OCI-LY1 (cell line): ENCODE data around the gene TMEM272.

Source experiments
- H2AFZ ChIP-seq: fragments of 200-600 bp; sonication (generic), shearing (Covaris generic); 2 replicates; pipeline ENCODE4 v1.6.0; 2014; ENCODE audit warnings: antibody characterized with exemption, mild to moderate bottlenecking, low read length
- H3F3A ChIP-seq: fragments of 200-600 bp; sonication (generic), shearing (Covaris generic); 2 replicates; pipeline ENCODE4 v1.6.0; 2014; ENCODE audit warnings: mild to moderate bottlenecking, antibody characterized with exemption, low read length, moderate library complexity; ENCODE audit not compliant: insufficient read depth
- H3K27ac ChIP-seq: fragments of 200-600 bp; sonication (generic); 2 replicates; pipeline ENCODE4 v1.5.1; 2014; ENCODE audit warnings: low read length, mixed run types, mild to moderate bottlenecking, low read depth; ENCODE audit not compliant: poor library complexity, severe bottlenecking
- H3K27me3 ChIP-seq: fragments of 200-600 bp; sonication (generic); 2 replicates; pipeline ENCODE4 v1.6.0; 2014; ENCODE audit warnings: antibody characterized with exemption, mild to moderate bottlenecking, low read length, moderate library complexity; ENCODE audit not compliant: insufficient read depth
- H3K36me3 ChIP-seq: fragments of 200-600 bp; sonication (generic); 2 replicates; pipeline ENCODE4 v1.6.1; 2014; ENCODE audit warnings: mild to moderate bottlenecking, antibody characterized with exemption, low read length, moderate library complexity, mixed read lengths; ENCODE audit not compliant: insufficient read depth
- H3K4me1 ChIP-seq: fragments of 200-600 bp; sonication (generic); 2 replicates; pipeline ENCODE4 v1.5.1; 2014; ENCODE audit warnings: mild to moderate bottlenecking, low read length, moderate library complexity; ENCODE audit not compliant: insufficient read depth, severe bottlenecking
- H3K4me2 ChIP-seq: fragments of 200-600 bp; sonication (generic), shearing (Covaris generic); 2 replicates; pipeline ENCODE4 v1.6.1; 2014; ENCODE audit warnings: low read length
- H3K4me3 ChIP-seq: fragments of 200-600 bp; sonication (generic); 2 replicates; pipeline ENCODE4 v1.5.1; 2014; ENCODE audit warnings: low read length, low read depth, mild to moderate bottlenecking, mixed read lengths; ENCODE audit not compliant: poor library complexity, severe bottlenecking
- H3K79me2 ChIP-seq: fragments of 200-600 bp; shearing (Covaris generic); 2 replicates; pipeline ENCODE4 v1.6.1; 2016; ENCODE audit warnings: mixed run types, low read length, mixed read lengths; ENCODE audit not compliant: insufficient read depth
- H3K9ac ChIP-seq: fragments of 200-600 bp; sonication (generic), shearing (Covaris generic); 2 replicates; pipeline ENCODE4 v1.6.1; 2014; ENCODE audit warnings: mild to moderate bottlenecking, low read length, mixed read lengths
- H3K9me2 ChIP-seq: fragments of 200-600 bp; sonication (generic), shearing (Covaris generic); 2 replicates; pipeline ENCODE4 v1.6.1; 2014; ENCODE audit warnings: low read depth, mild to moderate bottlenecking, low read length, mixed read lengths
- H3K9me3 ChIP-seq: fragments of 200-600 bp; shearing (Covaris generic); 2 replicates; pipeline ENCODE4 v1.6.1; 2014; ENCODE audit warnings: low read length, mixed read lengths
- H4K20me1 ChIP-seq: fragments of 200-600 bp; sonication (generic), shearing (Covaris generic); 2 replicates; pipeline ENCODE4 v1.6.0; 2016; ENCODE audit warnings: mild to moderate bottlenecking, low read length; ENCODE audit not compliant: insufficient read depth
- EZH2 ChIP-seq: fragments of 200-600 bp; sonication (generic), shearing (Covaris generic); IDR thresholded peaks from 2 replicates; pipeline ENCODE4 v1.8.0; 2017; ENCODE audit warnings: borderline replicate concordance, mixed run types, mild to moderate bottlenecking, antibody characterized with exemption, low read length, moderate library complexity, mixed read lengths
- TF ChIP-seq, protein P1 (sequence below): fragments of 200-600 bp; sonication (generic), shearing (Covaris generic); IDR thresholded peaks from 2 replicates; pipeline ENCODE4 v1.5.1; 2017; ENCODE audit warnings: mild to moderate bottlenecking, antibody characterized with exemption, low read length, moderate library complexity, mixed read lengths

Gene TMEM272

DNA sequence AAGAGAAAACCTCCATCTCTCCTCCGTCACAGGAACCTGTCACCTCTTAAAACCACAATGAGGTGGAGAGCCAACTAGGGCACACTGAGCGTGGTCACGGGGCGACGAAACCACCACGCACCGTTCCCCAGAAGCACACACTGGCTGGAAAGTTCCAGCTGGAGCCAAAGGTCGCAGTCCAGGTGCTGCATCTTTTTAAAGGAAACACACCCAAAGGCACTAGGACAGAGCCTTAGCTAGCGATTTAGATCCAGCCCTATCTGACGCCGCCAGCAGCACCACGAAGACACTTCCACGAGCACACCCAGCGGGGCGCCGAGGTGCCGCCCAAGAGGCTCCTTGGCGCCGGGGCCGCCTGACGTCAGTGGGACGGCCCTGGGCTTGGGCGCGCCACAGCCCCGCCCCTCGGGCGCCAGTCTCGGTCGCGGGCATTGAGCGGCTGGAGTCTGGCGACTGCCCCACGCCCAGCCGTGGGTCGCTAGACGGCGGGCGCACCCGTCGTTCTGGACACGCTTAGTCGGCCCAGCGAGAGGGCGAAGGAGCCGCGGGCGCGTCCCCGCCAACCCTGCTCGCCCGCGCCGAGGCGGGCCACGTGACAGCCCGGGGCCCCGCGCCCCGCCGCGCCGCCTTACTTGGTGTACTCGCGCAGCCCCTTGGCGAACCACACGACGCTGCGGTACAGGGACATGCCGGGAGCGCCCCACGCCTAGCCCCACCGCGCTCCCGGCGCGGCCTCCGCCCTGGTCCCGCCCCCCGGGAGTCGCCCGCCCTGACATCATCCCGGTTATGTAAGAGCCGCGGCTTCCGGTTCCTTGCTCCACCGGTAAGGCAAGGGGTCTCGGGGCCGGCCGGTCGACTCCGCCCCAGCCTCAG, 41.3 kb downstream of the TMEM272 start, which contains the start of gene DHRS12:
DHRS12 (minus strand) TSS at position 742 of the 873 bp plus-strand sequence. CDS start 4,504 bp downstream, outside the sequence.
- H3K4me3 ChIP-seq: peak within 1 kb of the TSS; percentile 68
- H3K9ac ChIP-seq: peak within 1 kb of the TSS; percentile 73
- H3F3A ChIP-seq: no peaks in the 10 kb centered on the region
- no peaks in the 10 kb centered on the region for H3K27me3 ChIP-seq
- no peaks in the 10 kb centered on the region for H4K20me1 ChIP-seq
- H3K79me2 ChIP-seq: no peaks in the 10 kb centered on the region
- H3K27ac ChIP-seq: peak within 1 kb of the TSS; percentile 70
- H3K4me2 ChIP-seq: peak within 1 kb of the TSS; percentile 84
- no peaks in the 10 kb centered on the region for H3K9me3 ChIP-seq
- no peaks in the 10 kb centered on the region for H3K9me2 ChIP-seq
- TF ChIP-seq, protein P1, sequence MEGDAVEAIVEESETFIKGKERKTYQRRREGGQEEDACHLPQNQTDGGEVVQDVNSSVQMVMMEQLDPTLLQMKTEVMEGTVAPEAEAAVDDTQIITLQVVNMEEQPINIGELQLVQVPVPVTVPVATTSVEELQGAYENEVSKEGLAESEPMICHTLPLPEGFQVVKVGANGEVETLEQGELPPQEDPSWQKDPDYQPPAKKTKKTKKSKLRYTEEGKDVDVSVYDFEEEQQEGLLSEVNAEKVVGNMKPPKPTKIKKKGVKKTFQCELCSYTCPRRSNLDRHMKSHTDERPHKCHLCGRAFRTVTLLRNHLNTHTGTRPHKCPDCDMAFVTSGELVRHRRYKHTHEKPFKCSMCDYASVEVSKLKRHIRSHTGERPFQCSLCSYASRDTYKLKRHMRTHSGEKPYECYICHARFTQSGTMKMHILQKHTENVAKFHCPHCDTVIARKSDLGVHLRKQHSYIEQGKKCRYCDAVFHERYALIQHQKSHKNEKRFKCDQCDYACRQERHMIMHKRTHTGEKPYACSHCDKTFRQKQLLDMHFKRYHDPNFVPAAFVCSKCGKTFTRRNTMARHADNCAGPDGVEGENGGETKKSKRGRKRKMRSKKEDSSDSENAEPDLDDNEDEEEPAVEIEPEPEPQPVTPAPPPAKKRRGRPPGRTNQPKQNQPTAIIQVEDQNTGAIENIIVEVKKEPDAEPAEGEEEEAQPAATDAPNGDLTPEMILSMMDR: peak; percentile 16; the same call in 1 of the 2 replicates
- no peak for TF ChIP-seq EZH2
- no peaks in the 10 kb centered on the region for H3K36me3 ChIP-seq
- no peak within 1 kb of the TSS for H2AFZ ChIP-seq
- peaks cover 53% of the 10 kb centered on the region for H3K4me1 ChIP-seq

DNA sequence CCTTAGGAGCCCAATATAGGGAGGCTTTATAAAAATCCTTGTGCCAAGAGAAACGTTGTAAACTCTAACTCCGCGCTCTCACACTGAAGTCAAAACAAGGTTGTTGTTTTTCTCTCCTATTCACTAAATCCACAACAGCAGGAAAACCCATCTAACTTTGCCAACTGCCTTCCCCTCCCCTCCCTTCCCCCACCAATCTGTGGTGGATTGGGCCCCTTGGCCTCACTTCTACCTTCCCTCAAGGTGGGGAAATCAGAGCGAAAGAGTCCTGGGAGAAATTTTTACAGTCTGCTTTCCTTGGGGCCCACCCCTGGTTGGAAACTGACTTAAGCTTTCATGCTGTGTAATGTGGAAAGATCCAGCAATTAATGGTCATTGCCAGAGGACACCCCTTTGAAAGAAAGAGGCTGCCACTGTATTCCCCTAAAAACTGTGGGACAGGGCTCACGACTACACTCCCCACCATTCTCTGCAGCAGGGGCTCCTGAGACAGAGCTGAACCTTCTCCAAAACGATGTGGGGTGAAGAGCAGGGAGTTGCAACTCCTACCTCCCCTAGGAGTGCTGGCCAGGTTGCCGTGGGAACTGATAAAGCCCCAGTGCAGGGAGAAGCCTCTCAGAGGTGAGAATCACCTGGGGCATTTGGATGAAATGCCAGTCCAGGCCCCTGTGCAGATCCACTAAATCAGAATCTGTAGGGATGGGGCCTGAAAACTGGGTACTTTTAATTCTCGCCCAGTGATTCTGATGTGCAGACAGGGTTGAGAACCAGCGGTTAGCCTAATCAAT, 42.2 kb downstream of the TMEM272 start:
- H3K4me1 ChIP-seq: peaks cover 53% of the 10 kb centered on the region

DNA sequence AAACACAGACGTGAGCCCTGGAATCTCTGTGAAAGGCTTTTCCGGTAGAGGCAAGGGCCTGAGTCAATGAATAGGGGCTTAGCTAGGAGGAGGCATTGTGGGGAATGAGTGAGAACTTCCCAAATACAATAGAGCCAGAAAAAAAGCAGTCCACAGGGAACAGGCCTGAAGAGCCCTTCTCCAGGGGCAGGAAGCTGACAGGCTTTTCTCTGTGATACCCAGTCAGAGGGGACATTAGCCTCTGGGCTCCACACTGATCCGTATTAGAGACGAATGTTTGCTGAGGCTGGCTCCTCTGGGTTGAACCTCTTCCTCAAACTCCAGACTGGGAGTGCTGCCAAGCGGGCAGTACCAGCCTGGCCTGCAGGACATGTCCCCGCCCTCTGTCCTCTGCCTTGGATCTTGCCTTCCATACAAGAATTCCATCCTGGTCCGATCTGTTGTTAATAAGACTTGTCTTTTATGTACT, 43.3 kb downstream of the TMEM272 start:
- Histone ChIP-seq H3K79me2 (no peaks in the 10 kb centered on the region), H3K36me3 (no peaks in the 10 kb centered on the region), H3F3A (no peaks in the 10 kb centered on the region), H3K27ac (no peak overlapping the region), H3K4me2 (no peak overlapping the region), H3K4me3 (no peak overlapping the region), H3K27me3 (no peaks in the 10 kb centered on the region), H4K20me1 (no peaks in the 10 kb centered on the region), H3K4me1 (peaks cover 55% of the 10 kb centered on the region), H3K9me2 (no peaks in the 10 kb centered on the region), H2AFZ (no peak overlapping the region), H3K9ac (no peak overlapping the region), H3K9me3 (no peaks in the 10 kb centered on the region)
- TF ChIP-seq, protein P1: no peak
- no peak for TF ChIP-seq EZH2

More for the DNA sequence above, 42.2 kb downstream of the TMEM272 start:
- no peaks in the 10 kb centered on the region for H3K36me3 ChIP-seq
- H3K9ac ChIP-seq: peak overlapping the region; percentile 73
- H3K9me2 ChIP-seq: no peaks in the 10 kb centered on the region
- peak overlapping the region; percentile 70 for H3K27ac ChIP-seq
- H3F3A ChIP-seq: no peaks in the 10 kb centered on the region
- H2AFZ ChIP-seq: no peak overlapping the region
- H3K4me3 ChIP-seq: peak overlapping the region; percentile 68
- peak overlapping the region; percentile 84 for H3K4me2 ChIP-seq
- no peaks in the 10 kb centered on the region for H3K79me2 ChIP-seq
- no peaks in the 10 kb centered on the region for H4K20me1 ChIP-seq
- H3K27me3 ChIP-seq: no peaks in the 10 kb centered on the region
- no peaks in the 10 kb centered on the region for H3K9me3 ChIP-seq
- no peak for TF ChIP-seq EZH2
- TF ChIP-seq, protein P1: no peak
